ENCODE results near the gene STAU1. TPM values are rescaled to one million over a fixed set of nuclear protein-coding genes. Genes with fewer than 3 reads are reported as not detected.

The STAU1 gene
- total RNA-seq, 1 donor from 2014 or later, result 70.8 TPM

DNA sequence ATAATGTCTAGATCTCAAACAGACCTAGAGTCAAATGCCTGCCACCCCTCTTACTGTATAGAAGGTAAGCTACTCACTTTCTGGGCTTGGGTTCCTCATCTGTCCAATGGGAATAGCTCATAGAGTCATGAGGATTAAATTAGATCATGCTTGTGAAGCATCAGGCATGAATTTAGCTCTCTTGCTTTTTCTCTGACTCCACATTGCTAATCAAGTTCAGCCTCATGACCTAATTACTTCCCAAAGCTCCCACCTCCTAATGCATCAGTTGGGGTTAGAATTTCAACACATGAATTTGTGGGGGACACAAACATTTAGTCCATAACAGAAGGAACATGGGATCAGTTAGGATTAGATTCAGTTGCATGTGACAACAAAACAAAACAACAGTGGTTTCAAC is 26.4 kb upstream of the STAU1 start:
- TF ChIP-seq, protein P1, sequence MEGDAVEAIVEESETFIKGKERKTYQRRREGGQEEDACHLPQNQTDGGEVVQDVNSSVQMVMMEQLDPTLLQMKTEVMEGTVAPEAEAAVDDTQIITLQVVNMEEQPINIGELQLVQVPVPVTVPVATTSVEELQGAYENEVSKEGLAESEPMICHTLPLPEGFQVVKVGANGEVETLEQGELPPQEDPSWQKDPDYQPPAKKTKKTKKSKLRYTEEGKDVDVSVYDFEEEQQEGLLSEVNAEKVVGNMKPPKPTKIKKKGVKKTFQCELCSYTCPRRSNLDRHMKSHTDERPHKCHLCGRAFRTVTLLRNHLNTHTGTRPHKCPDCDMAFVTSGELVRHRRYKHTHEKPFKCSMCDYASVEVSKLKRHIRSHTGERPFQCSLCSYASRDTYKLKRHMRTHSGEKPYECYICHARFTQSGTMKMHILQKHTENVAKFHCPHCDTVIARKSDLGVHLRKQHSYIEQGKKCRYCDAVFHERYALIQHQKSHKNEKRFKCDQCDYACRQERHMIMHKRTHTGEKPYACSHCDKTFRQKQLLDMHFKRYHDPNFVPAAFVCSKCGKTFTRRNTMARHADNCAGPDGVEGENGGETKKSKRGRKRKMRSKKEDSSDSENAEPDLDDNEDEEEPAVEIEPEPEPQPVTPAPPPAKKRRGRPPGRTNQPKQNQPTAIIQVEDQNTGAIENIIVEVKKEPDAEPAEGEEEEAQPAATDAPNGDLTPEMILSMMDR (IDR thresholded peaks at IDR 0.05; ENCODE audit: unreplicated experiment), result no peak
- Mint-ChIP-seq H3K27ac (no peak overlapping the region), H3K36me3 (peaks cover 1% of the 10 kb centered on the region), H3K9me3 (peaks cover 11% of the 10 kb centered on the region), H3K4me3 (no peak overlapping the region), H3K27me3 (ENCODE audit: low read depth) (no peaks in the 10 kb centered on the region), H3K4me1 (peaks cover 8% of the 10 kb centered on the region)
- DNase-seq (ENCODE audit: low spot score in 2 of 2, unreplicated experiment in 2 of 2), result no peak

DNA sequence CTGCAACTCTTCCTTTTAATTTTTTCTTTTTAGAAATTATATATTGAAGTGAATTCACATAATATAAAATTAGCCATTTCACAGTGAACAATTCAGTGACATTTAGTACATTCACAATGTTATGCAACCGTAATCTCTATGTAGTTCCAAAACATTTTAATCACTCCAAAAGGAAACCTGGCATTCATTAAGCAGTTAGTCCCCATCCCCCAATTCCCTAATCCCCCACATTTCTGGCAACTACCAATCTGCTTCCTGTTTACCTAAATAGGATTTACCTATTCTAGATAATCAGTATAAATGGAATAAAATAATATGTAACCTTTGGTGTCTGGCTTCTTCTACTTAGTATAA is 22.6 kb upstream of the STAU1 start:
- no peaks in the 10 kb centered on the region for H3K4me1 Mint-ChIP-seq
- peaks cover 11% of the 10 kb centered on the region for H3K9me3 Mint-ChIP-seq
- DNase-seq (ENCODE audit: low spot score in 2 of 2, unreplicated experiment in 2 of 2), result no peak
- no peak overlapping the region for H3K4me3 Mint-ChIP-seq
- no peak overlapping the region for H3K27ac Mint-ChIP-seq
- TF ChIP-seq, protein P1 (IDR thresholded peaks at IDR 0.05; ENCODE audit: unreplicated experiment), result no peak
- no peaks in the 10 kb centered on the region for H3K27me3 Mint-ChIP-seq (ENCODE audit: low read depth)
- no peaks in the 10 kb centered on the region for H3K36me3 Mint-ChIP-seq

DNA sequence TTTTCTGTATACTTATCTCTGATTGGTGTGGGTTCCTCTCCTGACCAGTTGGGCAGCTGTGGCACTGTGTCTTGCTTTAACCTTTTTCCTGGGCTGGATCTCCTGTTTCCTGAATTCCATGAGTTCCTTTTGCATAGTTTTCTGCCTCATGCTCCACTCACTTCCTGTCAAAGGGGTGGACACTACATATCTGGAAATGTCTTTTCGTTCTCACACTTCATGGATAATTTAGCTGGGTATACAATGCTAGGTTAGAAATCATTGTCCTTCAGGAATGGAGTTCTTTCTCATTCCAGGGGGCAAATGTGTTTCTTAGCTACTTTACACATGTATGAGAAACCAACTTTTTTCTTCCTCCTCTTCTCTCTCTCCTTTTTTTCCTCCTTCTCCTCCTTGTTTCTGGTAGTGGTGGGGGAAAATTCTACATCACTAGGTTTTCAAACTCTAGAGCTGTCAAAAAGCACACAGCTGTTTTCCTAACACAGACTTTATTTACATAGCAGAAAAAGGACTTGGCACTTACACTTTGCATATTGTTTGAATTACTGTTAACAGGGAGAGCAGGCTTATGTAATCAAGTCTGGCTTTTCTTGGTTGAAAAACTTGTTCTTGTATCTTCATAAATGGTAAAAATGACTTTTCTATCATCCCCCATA is 22.1 kb upstream of the STAU1 start:
- no peak for DNase-seq (ENCODE audit: low spot score in 2 of 2, unreplicated experiment in 2 of 2)
- Mint-ChIP-seq H3K27ac (no peak overlapping the region), H3K9me3 (peaks cover 11% of the 10 kb centered on the region), H3K4me1 (no peaks in the 10 kb centered on the region), H3K27me3 (ENCODE audit: low read depth) (no peaks in the 10 kb centered on the region), H3K36me3 (no peaks in the 10 kb centered on the region), H3K4me3 (no peak overlapping the region)
- TF ChIP-seq, protein P1 (IDR thresholded peaks at IDR 0.05; ENCODE audit: unreplicated experiment), result no peak

DNA sequence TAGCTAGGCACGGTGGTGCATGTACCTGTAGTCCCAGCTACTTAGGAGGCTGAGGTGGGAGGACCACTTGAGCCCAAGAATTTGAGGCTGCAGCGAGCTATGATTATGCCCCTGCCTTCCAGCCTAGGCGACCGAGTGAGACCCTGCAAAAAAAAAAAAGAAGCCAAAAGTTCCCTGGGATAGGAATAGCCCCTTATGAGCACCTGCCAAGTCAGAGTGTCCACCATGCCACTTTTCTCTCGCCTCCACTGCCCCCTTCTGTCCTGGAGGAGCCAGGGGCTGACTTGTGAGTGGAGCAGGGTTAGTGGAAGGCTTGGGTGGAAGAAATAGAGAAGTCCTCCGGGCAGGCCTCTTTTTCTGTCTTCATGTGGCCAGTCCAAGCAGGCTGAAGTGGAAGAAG is 18.9 kb upstream of the STAU1 start:
- no peaks in the 10 kb centered on the region for H3K27me3 Mint-ChIP-seq (ENCODE audit: low read depth)

DNA sequence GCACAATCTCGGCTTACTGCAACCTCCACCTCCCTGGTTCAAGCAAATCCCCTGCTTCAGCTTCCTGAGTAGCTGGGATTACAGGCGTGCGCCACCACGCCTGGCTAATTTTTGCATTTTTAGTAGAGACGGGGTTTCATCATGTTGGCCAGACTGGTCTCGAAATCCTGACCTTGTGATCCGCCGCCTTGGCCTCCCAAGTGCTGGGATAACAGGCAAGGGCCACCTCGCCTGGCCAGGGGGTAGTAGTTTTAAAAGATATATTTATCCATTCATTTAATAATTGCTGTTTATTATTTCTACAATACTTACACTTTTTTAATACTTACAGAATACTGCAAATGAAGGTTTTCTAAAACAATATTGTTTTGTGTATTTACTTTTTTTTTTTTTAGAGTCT is 15.6 kb upstream of the STAU1 start:
- DNase-seq (ENCODE audit: low spot score in 2 of 2, unreplicated experiment in 2 of 2), result no peak
- H3K9me3 Mint-ChIP-seq, result peaks cover 4% of the 10 kb centered on the region
- no peak overlapping the region for H3K4me3 Mint-ChIP-seq
- TF ChIP-seq, protein P1 (IDR thresholded peaks at IDR 0.05; ENCODE audit: unreplicated experiment), result no peak
- H3K36me3 Mint-ChIP-seq, result no peaks in the 10 kb centered on the region
- H3K27me3 Mint-ChIP-seq (ENCODE audit: low read depth), result no peaks in the 10 kb centered on the region
- no peaks in the 10 kb centered on the region for H3K4me1 Mint-ChIP-seq
- H3K27ac Mint-ChIP-seq, result no peak overlapping the region

More for the DNA sequence above, 18.9 kb upstream of the STAU1 start:
- H3K4me1 Mint-ChIP-seq, result no peaks in the 10 kb centered on the region
- peaks cover 11% of the 10 kb centered on the region for H3K9me3 Mint-ChIP-seq
- no peak overlapping the region for H3K4me3 Mint-ChIP-seq
- H3K36me3 Mint-ChIP-seq, result no peaks in the 10 kb centered on the region
- DNase-seq (ENCODE audit: low spot score in 2 of 2, unreplicated experiment in 2 of 2), result no peak
- TF ChIP-seq, protein P1 (IDR thresholded peaks at IDR 0.05; ENCODE audit: unreplicated experiment), result no peak
- no peak overlapping the region for H3K27ac Mint-ChIP-seq

DNA sequence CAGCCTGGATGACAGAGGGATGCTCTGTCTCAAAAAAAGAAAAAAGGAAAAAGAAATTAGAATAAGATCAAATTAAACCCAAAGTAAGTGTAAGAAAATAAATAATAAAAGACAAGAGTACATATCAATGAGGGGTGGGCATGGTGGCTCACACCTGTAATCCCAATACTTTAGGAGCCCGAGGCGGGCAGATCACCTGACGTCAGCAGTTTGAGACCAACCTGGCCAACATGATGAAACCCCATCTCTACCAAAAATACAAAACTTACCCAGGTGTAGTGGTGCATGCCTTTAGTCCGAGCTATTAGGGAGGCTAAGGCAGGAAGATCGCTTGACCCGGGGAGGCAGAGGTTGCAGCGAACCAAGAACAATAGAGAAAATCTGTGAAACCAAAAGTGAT is 14.9 kb upstream of the STAU1 start:
- DNase-seq (ENCODE audit: low spot score in 2 of 2, unreplicated experiment in 2 of 2), result no peak
- H3K36me3 Mint-ChIP-seq, result no peaks in the 10 kb centered on the region

More for the DNA sequence above, 14.9 kb upstream of the STAU1 start:
- Mint-ChIP-seq H3K27ac (no peak overlapping the region), H3K9me3 (peaks cover 4% of the 10 kb centered on the region), H3K4me1 (no peaks in the 10 kb centered on the region), H3K4me3 (no peak overlapping the region), H3K27me3 (ENCODE audit: low read depth) (no peaks in the 10 kb centered on the region)
- TF ChIP-seq, protein P1 (IDR thresholded peaks at IDR 0.05; ENCODE audit: unreplicated experiment), result no peak

Measured in mesothelial cell of epicardium (in vitro differentiated cells).